ENCODE results near the gene TRERF1. TPM values are rescaled to one million over a fixed set of nuclear protein-coding genes. Genes with fewer than 3 reads are reported as not detected.

Gene TRERF1
- polyA plus RNA-seq, 1 of the 3 experiments (the other 2 are of a cell fraction), result 3.6 TPM

DNA sequence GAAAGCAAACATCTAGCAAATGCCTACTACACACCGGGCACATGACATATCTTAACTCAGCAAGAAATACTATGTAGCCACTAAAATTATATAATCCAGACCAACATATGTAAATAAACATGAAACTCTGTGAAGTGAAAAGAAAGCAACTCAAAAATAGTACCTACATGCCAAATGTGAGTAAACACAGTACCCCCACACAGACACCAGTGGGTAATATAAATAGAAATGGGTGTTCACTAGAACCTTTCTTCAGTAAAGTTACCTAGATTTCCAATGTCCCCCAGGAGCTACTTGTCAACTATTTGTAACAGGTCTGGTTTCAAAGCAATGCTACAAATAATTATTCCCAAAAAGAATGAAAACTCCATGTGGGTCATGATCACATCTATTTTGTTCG, 25.5 kb downstream of the TRERF1 start:
- Histone ChIP-seq H3K4me1 (ENCODE audit: control insufficient read depth in 1 of 2, insufficient read depth in 2 of 2, low read depth in 1 of 2, low read length in 1 of 2) (peaks cover 0 to 8% of the 10 kb centered on the region in 2 experiments; a peak in 2 of 4 replicates), H3K9ac (no peak overlapping the region), H2AFZ (ENCODE audit: low read depth) (no peak overlapping the region), H3K4me3 (ENCODE audit: low read depth in 2 of 2, low read length in 1 of 2) (no peak overlapping the region), H4K20me1 (ENCODE audit: insufficient read depth) (0 out of 2 replicates have a peak, but pooled peaks cover 3% of the 10 kb centered on the region), H3K9me2 (no peaks in the 10 kb centered on the region), H3K27ac (ENCODE audit: low read depth in 2 of 2, low read length in 1 of 2) (no peak overlapping the region), H3K79me2 (ENCODE audit: insufficient read depth) (peaks cover 28% of the 10 kb centered on the region; the same call in 1 of the 2 replicates), H3K9me3 (no peaks in the 10 kb centered on the region), H3F3A (replicated peaks; ENCODE audit: insufficient read depth) (no peaks in the 10 kb centered on the region), H3K4me2 (no peak overlapping the region), H3K36me3 (replicated peaks in 1 of 2; ENCODE audit: control insufficient read depth in 1 of 2, insufficient read depth in 2 of 2, low read length in 1 of 2) (no peaks in the 10 kb centered on the region), H3K27me3 (ENCODE audit: insufficient read depth) (no peaks in the 10 kb centered on the region)
- POLR2A ChIA-PET, result no interaction called here
- no peak for DNase-seq
- 100% methylated on average over 2 of the region's 2 CpGs for WGBS (ENCODE audit: low lambda C conversion rate)
- CTCF ChIA-PET, result no interaction called here
- no peak for TF ChIP-seq TEAD4 (IDR thresholded peaks at IDR 0.05; ENCODE audit: borderline replicate concordance, insufficient read depth)
- TF ChIP-seq, protein P1, sequence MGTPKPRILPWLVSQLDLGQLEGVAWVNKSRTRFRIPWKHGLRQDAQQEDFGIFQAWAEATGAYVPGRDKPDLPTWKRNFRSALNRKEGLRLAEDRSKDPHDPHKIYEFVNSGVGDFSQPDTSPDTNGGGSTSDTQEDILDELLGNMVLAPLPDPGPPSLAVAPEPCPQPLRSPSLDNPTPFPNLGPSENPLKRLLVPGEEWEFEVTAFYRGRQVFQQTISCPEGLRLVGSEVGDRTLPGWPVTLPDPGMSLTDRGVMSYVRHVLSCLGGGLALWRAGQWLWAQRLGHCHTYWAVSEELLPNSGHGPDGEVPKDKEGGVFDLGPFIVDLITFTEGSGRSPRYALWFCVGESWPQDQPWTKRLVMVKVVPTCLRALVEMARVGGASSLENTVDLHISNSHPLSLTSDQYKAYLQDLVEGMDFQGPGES (IDR thresholded peaks at IDR 0.05; ENCODE audit: low read depth, low read length), result no peak
- TF ChIP-seq RCOR1 (IDR thresholded peaks at IDR 0.05; ENCODE audit: low read length), result no peak
- no peak for TF ChIP-seq USF2 (IDR thresholded peaks at IDR 0.05; ENCODE audit: borderline replicate concordance, low read depth, low read length)
- TF ChIP-seq YY1 (IDR thresholded peaks at IDR 0.05; ENCODE audit: low read depth), result no peak
- TF ChIP-seq RFX5 (IDR thresholded peaks at IDR 0.05; ENCODE audit: low read length), result no peak
- no peak for TF ChIP-seq FOSL2 (IDR thresholded peaks at IDR 0.05; ENCODE audit: borderline replicate concordance, low read depth)
- TF ChIP-seq JUND (IDR thresholded peaks at IDR 0.05), result no peak
- TF ChIP-seq RAD21 (IDR thresholded peaks at IDR 0.05; ENCODE audit: low read length), result no peak
- no peak for TF ChIP-seq MAX (IDR thresholded peaks at IDR 0.05; ENCODE audit: low read depth)
- TF ChIP-seq NRF1 (IDR thresholded peaks at IDR 0.05; ENCODE audit: low read depth, low read length), result no peak
- TF ChIP-seq, protein P2, sequence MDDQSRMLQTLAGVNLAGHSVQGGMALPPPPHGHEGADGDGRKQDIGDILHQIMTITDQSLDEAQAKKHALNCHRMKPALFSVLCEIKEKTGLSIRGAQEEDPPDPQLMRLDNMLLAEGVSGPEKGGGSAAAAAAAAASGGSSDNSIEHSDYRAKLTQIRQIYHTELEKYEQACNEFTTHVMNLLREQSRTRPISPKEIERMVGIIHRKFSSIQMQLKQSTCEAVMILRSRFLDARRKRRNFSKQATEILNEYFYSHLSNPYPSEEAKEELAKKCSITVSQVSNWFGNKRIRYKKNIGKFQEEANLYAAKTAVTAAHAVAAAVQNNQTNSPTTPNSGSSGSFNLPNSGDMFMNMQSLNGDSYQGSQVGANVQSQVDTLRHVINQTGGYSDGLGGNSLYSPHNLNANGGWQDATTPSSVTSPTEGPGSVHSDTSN (IDR thresholded peaks at IDR 0.05), result no peak
- no peak for TF ChIP-seq REST (IDR thresholded peaks at IDR 0.05; ENCODE audit: low read depth, low read length)
- no peak for TF ChIP-seq EZH2phosphoT487 (IDR thresholded peaks at IDR 0.05; ENCODE audit: borderline replicate concordance, low read depth)
- no peak for TF ChIP-seq SMC3 (IDR thresholded peaks at IDR 0.05; ENCODE audit: low read depth, low read length)
- no peak for TF ChIP-seq FOXJ3 (CRISPR knock-in tag; IDR thresholded peaks at IDR 0.05)
- TF ChIP-seq ELF1 (IDR thresholded peaks at IDR 0.05), result no peak
- no peak for TF ChIP-seq MEF2A (IDR thresholded peaks at IDR 0.05; ENCODE audit: borderline replicate concordance, low read depth)
- TF ChIP-seq EP300 (IDR thresholded peaks at IDR 0.05; ENCODE audit: borderline replicate concordance in 1 of 2, low read depth in 1 of 2, low read length in 1 of 2), result no peak
- TF ChIP-seq POLR2AphosphoS5 (IDR thresholded peaks at IDR 0.05; ENCODE audit: low read depth, low read length), result no peak

Data from SK-N-SH (cell line).